CD4-positive, alpha-beta T cell treated with Interleukin-4 for 4 hours (primary cell): ENCODE results near the gene MAPK8IP1.

Experiments
- DNase-seq: peaks from one replicate; pipeline ENCODE4 v3.0.0-alpha.2; 2020

Gene MAPK8IP1

DNA sequence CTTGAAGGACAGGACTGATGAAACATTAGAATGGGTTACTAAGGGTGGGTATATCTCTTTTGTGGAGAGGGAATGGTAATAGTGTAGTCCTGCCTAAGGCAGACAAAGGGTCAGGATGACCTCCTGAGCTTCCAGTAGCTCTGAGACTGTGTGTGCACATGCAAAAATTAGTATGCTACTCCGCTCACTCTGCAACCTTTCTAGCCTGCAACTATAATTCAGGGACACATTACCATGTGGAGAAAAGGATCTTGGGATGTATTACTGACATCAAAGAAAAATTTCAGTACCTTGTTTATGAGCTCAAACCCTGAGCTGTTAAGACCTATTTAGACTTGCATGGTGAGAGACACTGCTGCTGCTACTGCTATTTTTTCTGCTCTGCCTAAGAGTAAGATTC, 62.4 kb downstream of the MAPK8IP1 start:
- no peak for DNase-seq

GRCh38 chr11:45948356-45948755, 62.9 kb downstream of the MAPK8IP1 start:
- no peak for DNase-seq

- no peak for DNase-seq
Measured at GRCh38 chr11:45949992-45950407, 64.5 kb downstream of the MAPK8IP1 start.
